Renal pelvis (tissue), 4 donors: Measurements from ENCODE around the gene PTGDR2. TPM values are rescaled to one million over a fixed set of nuclear protein-coding genes. Genes with fewer than 3 reads are reported as not detected.

Source experiments
- DNase-seq: peaks from one replicate; pipeline ENCODE4 v3.0.0-alpha.2; 2013
- polyA plus RNA-seq, 3 donors: library from polyadenylated mRNA; unstranded; fragments of 120-200 nt; gene quantifications; one replicate each; pipeline ENCODE4 v1.2.1, GENCODE V29; 2013; ENCODE audit not compliant: insufficient read length in 3 of 3

PTGDR2 gene
- polyA plus RNA-seq, 3 donors = 0.16 to 0.34 (median 0.24) TPM

- DNase-seq = no peak
Measured at GRCh38 chr11:60874421-60875365, 18.9 kb upstream of the PTGDR2 start.

GRCh38 chr11:60873533-60873932 lies 17.8 kb upstream of the PTGDR2 start:
- no peak for DNase-seq

GRCh38 chr11:60872961-60873524 lies 17.3 kb upstream of the PTGDR2 start:
- DNase-seq = no peak

GRCh38 chr11:60872124-60872960 lies 16.6 kb upstream of the PTGDR2 start:
- DNase-seq = no peak

- DNase-seq = no peak
Measured at GRCh38 chr11:60871378-60872061, 15.8 kb upstream of the PTGDR2 start.

GRCh38 chr11:60870733-60871377 lies 15.1 kb upstream of the PTGDR2 start:
- no peak for DNase-seq

GRCh38 chr11:60870276-60870675 lies 14.5 kb upstream of the PTGDR2 start:
- DNase-seq = no peak

GRCh38 chr11:60869451-60869825 lies 13.7 kb upstream of the PTGDR2 start:
- no peak for DNase-seq

GRCh38 chr11:60868682-60869450 lies 13.1 kb upstream of the PTGDR2 start:
- no peak for DNase-seq

GRCh38 chr11:60867871-60868681 lies 12.3 kb upstream of the PTGDR2 start:
- DNase-seq = no peak

GRCh38 chr11:60866911-60867870 lies 11.4 kb upstream of the PTGDR2 start, which contains the start of gene ZP1:
TSS of gene ZP1 (plus strand) at chr11:60867542. CDS start at chr11:60867562, 20 bp downstream.
- DNase-seq = no peak

- DNase-seq = no peak
Measured at GRCh38 chr11:60864856-60865513, 9.2 kb upstream of the PTGDR2 start.

- DNase-seq = no peak
Measured at GRCh38 chr11:60863550-60864521, 8.1 kb upstream of the PTGDR2 start.

- DNase-seq = no peak
Measured at GRCh38 chr11:60862171-60862570, 6.4 kb upstream of the PTGDR2 start.

GRCh38 chr11:60860943-60861342 lies 5.2 kb upstream of the PTGDR2 start:
- DNase-seq = no peak

- no peak for DNase-seq
Measured at GRCh38 chr11:60859616-60860250, 4.0 kb upstream of the PTGDR2 start.
